HUES48 (cell line): ENCODE data around the gene SLCO2B1.
A peak's percentile ranks its signal among the peaks of the same experiment; 100 is the strongest.
"Not testable (repeated sequence)": the region's sequence is repeated elsewhere in the genome, so short reads cannot be mapped to it uniquely, and the experiment has no call there.

Experiments used
- H3K27ac ChIP-seq: one replicate; pipeline ENCODE4 v1.7.0; 2013; ENCODE audit warnings: low read depth, low read length, inconsistent platforms
- H3K27me3 ChIP-seq: 2 replicates; pipeline ENCODE4 v1.6.1; 2013; ENCODE audit warnings: mild to moderate bottlenecking, low read length; ENCODE audit not compliant: control insufficient read depth, insufficient read depth
- H3K36me3 ChIP-seq: 2 replicates; pipeline ENCODE4 v1.6.1; 2013; ENCODE audit warnings: low read length; ENCODE audit not compliant: control insufficient read depth, insufficient read depth
- H3K4me1 ChIP-seq: 2 replicates; pipeline ENCODE4 v1.6.1; 2013; ENCODE audit warnings: mild to moderate bottlenecking, low read length; ENCODE audit not compliant: control insufficient read depth, insufficient read depth
- H3K4me3 ChIP-seq: 2 replicates; pipeline ENCODE4 v1.5.1; 2013; ENCODE audit warnings: mild to moderate bottlenecking, low read depth, low read length
- H3K9ac ChIP-seq: 2 replicates; pipeline ENCODE4 v1.6.1; 2013; ENCODE audit warnings: mild to moderate bottlenecking, low read depth, low read length, moderate library complexity
- H3K9me3 ChIP-seq: 2 replicates; pipeline ENCODE4 v1.6.1; 2013; ENCODE audit warnings: low read length; ENCODE audit not compliant: control insufficient read depth, insufficient read depth

SLCO2B1 gene, protein sequence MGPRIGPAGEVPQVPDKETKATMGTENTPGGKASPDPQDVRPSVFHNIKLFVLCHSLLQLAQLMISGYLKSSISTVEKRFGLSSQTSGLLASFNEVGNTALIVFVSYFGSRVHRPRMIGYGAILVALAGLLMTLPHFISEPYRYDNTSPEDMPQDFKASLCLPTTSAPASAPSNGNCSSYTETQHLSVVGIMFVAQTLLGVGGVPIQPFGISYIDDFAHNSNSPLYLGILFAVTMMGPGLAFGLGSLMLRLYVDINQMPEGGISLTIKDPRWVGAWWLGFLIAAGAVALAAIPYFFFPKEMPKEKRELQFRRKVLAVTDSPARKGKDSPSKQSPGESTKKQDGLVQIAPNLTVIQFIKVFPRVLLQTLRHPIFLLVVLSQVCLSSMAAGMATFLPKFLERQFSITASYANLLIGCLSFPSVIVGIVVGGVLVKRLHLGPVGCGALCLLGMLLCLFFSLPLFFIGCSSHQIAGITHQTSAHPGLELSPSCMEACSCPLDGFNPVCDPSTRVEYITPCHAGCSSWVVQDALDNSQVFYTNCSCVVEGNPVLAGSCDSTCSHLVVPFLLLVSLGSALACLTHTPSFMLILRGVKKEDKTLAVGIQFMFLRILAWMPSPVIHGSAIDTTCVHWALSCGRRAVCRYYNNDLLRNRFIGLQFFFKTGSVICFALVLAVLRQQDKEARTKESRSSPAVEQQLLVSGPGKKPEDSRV

DNA sequence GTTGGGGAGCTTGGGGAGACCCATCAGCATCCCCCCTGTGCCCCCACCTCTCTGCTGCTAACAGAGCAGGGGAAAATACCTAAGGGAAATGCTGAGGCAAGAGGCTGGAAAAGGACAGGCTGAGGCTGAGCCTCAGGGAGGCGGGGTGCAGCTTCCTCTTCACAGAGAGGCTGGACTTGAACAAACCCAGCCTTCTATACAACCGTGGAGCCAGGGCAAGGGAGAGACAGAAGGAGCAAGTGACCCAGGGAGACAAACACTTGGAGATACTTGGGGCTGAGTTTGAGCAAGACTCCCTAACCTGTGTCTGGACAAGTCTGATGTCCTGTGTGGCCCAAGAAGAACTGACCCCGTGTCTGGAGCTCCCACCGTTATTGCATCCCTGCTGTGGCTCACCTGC lies at the start of gene SLCO2B1:
Gene SLCO2B1 (plus strand): TSS at position 229 of the 400 bp plus-strand sequence. CDS start 275 bp downstream, outside the sequence.
- Histone ChIP-seq H3K27ac (no peak within 1 kb of the TSS), H3K9me3 (no peaks in the 10 kb centered on the region), H3K36me3 (no peaks in the 10 kb centered on the region), H3K4me1 (no peaks in the 10 kb centered on the region), H3K4me3 (no peak within 1 kb of the TSS), H3K9ac (no peak within 1 kb of the TSS), H3K27me3 (no peaks in the 10 kb centered on the region)

- H3K9ac ChIP-seq, result no peak overlapping the region
- no peak overlapping the region for H3K4me3 ChIP-seq
- peaks cover 8% of the 10 kb centered on the region for H3K4me1 ChIP-seq
- H3K27ac ChIP-seq, result no peak overlapping the region
- no peaks in the 10 kb centered on the region for H3K36me3 ChIP-seq
- no peaks in the 10 kb centered on the region for H3K27me3 ChIP-seq
- H3K9me3 ChIP-seq, result no peaks in the 10 kb centered on the region; the same call in none of the 2 replicates
These were observed 49.3 kb upstream of the SLCO2B1 start for GRCh38 chr11:75101424-75102128.

GRCh38 chr11:75103380-75104026 lies 47.4 kb upstream of the SLCO2B1 start:
- Histone ChIP-seq H3K4me1 (peaks cover 8% of the 10 kb centered on the region), H3K36me3 (no peaks in the 10 kb centered on the region), H3K27ac (no peak overlapping the region), H3K4me3 (no peak overlapping the region), H3K27me3 (no peaks in the 10 kb centered on the region), H3K9ac (no peak overlapping the region), H3K9me3 (no peaks in the 10 kb centered on the region; the same call in 1 of the 2 replicates)

GRCh38 chr11:75105462-75105925 lies 45.4 kb upstream of the SLCO2B1 start:
- Histone ChIP-seq H3K9me3 (no peaks in the 10 kb centered on the region; the same call in 1 of the 2 replicates), H3K27me3 (no peaks in the 10 kb centered on the region), H3K4me3 (no peak overlapping the region), H3K36me3 (no peaks in the 10 kb centered on the region), H3K27ac (peak overlapping the region; percentile 60), H3K4me1 (peaks cover 5% of the 10 kb centered on the region), H3K9ac (no peak overlapping the region)

- not testable (repeated sequence) for H3K9ac ChIP-seq, H3K4me3 ChIP-seq, H3K27me3 ChIP-seq, H3K27ac ChIP-seq, H3K36me3 ChIP-seq, H3K9me3 ChIP-seq, H3K4me1 ChIP-seq
These were observed 44.8 kb upstream of the SLCO2B1 start for GRCh38 chr11:75105967-75106681.

GRCh38 chr11:75107187-75107586 lies 43.7 kb upstream of the SLCO2B1 start:
- H3K4me3 ChIP-seq, result no peak overlapping the region
- no peak overlapping the region for H3K27ac ChIP-seq
- H3K36me3 ChIP-seq, result no peaks in the 10 kb centered on the region
- H3K9me3 ChIP-seq, result no peaks in the 10 kb centered on the region; the same call in 1 of the 2 replicates
- no peak overlapping the region for H3K9ac ChIP-seq
- no peaks in the 10 kb centered on the region; the same call in 1 of the 2 replicates for H3K4me1 ChIP-seq
- no peaks in the 10 kb centered on the region for H3K27me3 ChIP-seq

- no peaks in the 10 kb centered on the region for H3K36me3 ChIP-seq
These were observed 38.7 kb upstream of the SLCO2B1 start for GRCh38 chr11:75112200-75112599.

DNA sequence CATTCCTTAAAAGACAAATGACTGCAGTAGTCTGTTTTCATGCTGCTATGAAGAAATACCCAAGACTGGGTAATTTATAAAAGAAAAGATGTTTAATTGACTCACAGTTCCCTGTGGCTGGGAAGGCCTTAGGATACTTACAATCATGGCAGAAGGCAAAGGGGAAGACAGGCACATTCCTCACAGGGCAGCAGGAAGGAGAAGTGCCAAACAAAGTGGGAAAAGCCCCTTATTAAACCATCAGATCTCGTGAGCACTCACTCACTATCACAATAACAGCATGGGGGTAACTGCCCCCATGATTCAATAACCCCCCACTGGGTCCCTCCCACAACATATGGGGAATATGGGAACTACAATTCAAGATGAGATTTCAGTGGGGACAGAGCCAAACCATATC lies 37.9 kb upstream of the SLCO2B1 start:
- no peaks in the 10 kb centered on the region for H3K4me1 ChIP-seq
- no peak overlapping the region for H3K9ac ChIP-seq
- no peak overlapping the region for H3K4me3 ChIP-seq
- H3K27me3 ChIP-seq, result no peaks in the 10 kb centered on the region
- no peak overlapping the region for H3K27ac ChIP-seq
- no peaks in the 10 kb centered on the region; the same call in 1 of the 2 replicates for H3K9me3 ChIP-seq
- no peaks in the 10 kb centered on the region for H3K36me3 ChIP-seq

More at GRCh38 chr11:75112200-75112599, 38.7 kb upstream of the SLCO2B1 start:
- Histone ChIP-seq H3K9ac (no peak overlapping the region), H3K27me3 (no peaks in the 10 kb centered on the region), H3K4me1 (no peaks in the 10 kb centered on the region), H3K27ac (no peak overlapping the region), H3K4me3 (no peak overlapping the region), H3K9me3 (no peaks in the 10 kb centered on the region)

DNA sequence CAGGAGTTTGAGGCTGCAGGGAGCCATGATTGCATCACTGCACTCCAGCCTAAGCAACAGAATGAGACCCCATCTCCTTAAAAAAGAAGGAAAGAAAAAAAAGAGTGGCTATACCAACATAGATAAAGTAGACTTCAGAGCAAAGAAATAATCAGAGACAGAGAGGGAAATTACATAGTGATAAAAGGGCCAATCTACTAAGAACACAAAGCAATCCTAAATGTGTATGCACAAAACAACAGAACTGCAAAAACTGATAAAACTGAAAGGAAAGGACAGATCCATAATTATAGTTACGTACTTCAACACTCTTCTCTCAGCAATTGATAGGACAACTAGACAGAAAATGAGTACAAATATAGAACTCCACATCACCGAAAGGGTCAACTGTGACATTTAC lies 36.4 kb upstream of the SLCO2B1 start:
- Histone ChIP-seq H3K9ac (no peak overlapping the region), H3K9me3 (peaks cover 6% of the 10 kb centered on the region), H3K27me3 (no peaks in the 10 kb centered on the region), H3K27ac (no peak overlapping the region), H3K36me3 (no peaks in the 10 kb centered on the region), H3K4me1 (no peaks in the 10 kb centered on the region), H3K4me3 (no peak overlapping the region)

DNA sequence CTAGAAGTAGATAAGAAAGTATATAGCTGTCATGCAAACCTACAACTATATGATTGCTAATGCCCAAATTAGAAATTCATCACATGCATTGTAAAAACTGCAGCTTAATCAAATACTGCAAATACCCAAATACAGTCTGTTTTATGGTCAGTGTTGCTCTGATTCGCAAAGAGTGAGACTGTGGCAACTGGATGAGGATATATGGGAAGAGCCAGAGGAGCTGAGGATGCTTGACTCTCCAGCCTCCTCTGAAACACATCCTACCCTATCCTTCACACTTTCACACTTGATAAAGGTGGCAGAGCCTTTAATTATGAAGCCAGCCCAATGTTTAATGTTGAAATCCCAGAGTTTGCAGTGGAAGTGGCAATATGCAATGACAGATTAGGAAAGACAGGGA lies 32.3 kb upstream of the SLCO2B1 start:
- peaks cover 6% of the 10 kb centered on the region for H3K9me3 ChIP-seq
- H3K27ac ChIP-seq, result no peak overlapping the region
- H3K27me3 ChIP-seq, result no peaks in the 10 kb centered on the region
- H3K4me1 ChIP-seq, result no peaks in the 10 kb centered on the region
- H3K36me3 ChIP-seq, result no peaks in the 10 kb centered on the region
- H3K9ac ChIP-seq, result no peak overlapping the region
- H3K4me3 ChIP-seq, result no peak overlapping the region
